ENCODE data around the gene BPIFB1. TPM values are rescaled to one million over a fixed set of nuclear protein-coding genes. Genes with fewer than 3 reads are reported as not detected.

The BPIFB1 gene
- total RNA-seq, 4 donors from 2014 or later, result not detected

DNA sequence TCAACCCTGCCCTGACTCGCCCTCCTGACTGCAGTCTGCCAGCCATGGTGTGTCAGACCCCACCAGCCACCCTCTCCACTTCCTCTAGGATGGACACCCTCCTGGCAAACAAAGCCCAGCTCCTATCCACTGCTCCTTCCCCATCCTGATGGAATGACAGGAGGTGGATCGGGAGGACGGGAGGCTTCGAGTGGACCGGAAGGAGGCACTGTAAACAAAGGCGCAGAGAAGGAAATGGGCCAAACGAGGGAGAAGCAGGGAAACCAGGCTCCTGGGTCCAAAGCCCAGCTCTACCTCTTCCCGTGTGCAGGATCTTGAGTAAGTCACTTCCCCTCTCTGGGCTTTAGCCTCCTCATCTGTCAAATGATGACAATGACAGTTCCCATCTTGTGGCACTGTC lies 40.2 kb downstream of the BPIFB1 start:
- H3K27me3 ChIP-seq, result peaks cover 0 to 81% (median 0%) of the 10 kb centered on the region in 4 donors

DNA sequence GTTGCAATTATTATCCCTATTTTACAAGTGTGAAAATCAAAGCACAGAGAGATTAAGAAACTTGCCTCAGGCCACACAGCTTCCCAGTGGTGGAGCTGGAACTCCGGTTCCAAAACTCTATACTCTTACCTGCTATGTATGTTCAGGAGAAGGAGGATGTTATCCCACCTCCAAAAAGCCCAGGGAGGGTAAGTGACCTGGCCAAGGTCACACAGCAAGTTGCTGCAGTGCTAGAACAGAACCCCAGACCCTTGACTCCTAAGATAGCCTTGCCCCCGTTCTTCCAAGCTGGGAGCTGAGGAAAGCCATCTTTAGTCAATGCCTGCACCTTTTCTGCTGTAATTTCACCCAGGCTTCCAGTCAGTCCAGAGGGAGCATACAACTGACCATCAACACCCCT lies 42.3 kb downstream of the BPIFB1 start:
- Histone ChIP-seq H3K9me3 (no peaks in the 10 kb centered on the region), H3K27ac (replicated peaks in 1 of 4) (no peak overlapping the region), H3K4me1 (no peaks in the 10 kb centered on the region), H3K27me3 (peaks cover 0 to 80% (median 0%) of the 10 kb centered on the region in 4 donors), H3K4me3 (no peak overlapping the region), H3K36me3 (no peaks in the 10 kb centered on the region)
- DNase-seq (ENCODE audit: extremely low spot score), result no peak
- intact Hi-C loops (cut with DNase I), result no loop called here
- no peak for TF ChIP-seq POLR2AphosphoS5 (IDR thresholded peaks at IDR 0.05)
- WGBS, result 89% methylated on average over 2 of the region's 2 CpGs

More for the DNA sequence above, 40.2 kb downstream of the BPIFB1 start:
- 69% methylated on average over 3 of the region's 8 CpGs for WGBS
- TF ChIP-seq POLR2AphosphoS5 (IDR thresholded peaks at IDR 0.05) (no peak), POLR2A (IDR thresholded peaks at IDR 0.05; ENCODE audit: low read depth) (no peak)
- TF ChIP-seq, protein P1, sequence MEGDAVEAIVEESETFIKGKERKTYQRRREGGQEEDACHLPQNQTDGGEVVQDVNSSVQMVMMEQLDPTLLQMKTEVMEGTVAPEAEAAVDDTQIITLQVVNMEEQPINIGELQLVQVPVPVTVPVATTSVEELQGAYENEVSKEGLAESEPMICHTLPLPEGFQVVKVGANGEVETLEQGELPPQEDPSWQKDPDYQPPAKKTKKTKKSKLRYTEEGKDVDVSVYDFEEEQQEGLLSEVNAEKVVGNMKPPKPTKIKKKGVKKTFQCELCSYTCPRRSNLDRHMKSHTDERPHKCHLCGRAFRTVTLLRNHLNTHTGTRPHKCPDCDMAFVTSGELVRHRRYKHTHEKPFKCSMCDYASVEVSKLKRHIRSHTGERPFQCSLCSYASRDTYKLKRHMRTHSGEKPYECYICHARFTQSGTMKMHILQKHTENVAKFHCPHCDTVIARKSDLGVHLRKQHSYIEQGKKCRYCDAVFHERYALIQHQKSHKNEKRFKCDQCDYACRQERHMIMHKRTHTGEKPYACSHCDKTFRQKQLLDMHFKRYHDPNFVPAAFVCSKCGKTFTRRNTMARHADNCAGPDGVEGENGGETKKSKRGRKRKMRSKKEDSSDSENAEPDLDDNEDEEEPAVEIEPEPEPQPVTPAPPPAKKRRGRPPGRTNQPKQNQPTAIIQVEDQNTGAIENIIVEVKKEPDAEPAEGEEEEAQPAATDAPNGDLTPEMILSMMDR (IDR thresholded peaks at IDR 0.05), result no peak
- no peaks in the 10 kb centered on the region for H3K4me1 ChIP-seq
- intact Hi-C loops (cut with DNase I), result no loop called here
- no peak overlapping the region for H3K27ac ChIP-seq (replicated peaks in 1 of 4)
- H3K4me3 ChIP-seq, result no peak overlapping the region
- H3K9me3 ChIP-seq, result no peaks in the 10 kb centered on the region
- H3K36me3 ChIP-seq, result no peaks in the 10 kb centered on the region
- no peak for DNase-seq (ENCODE audit: extremely low spot score)

DNA sequence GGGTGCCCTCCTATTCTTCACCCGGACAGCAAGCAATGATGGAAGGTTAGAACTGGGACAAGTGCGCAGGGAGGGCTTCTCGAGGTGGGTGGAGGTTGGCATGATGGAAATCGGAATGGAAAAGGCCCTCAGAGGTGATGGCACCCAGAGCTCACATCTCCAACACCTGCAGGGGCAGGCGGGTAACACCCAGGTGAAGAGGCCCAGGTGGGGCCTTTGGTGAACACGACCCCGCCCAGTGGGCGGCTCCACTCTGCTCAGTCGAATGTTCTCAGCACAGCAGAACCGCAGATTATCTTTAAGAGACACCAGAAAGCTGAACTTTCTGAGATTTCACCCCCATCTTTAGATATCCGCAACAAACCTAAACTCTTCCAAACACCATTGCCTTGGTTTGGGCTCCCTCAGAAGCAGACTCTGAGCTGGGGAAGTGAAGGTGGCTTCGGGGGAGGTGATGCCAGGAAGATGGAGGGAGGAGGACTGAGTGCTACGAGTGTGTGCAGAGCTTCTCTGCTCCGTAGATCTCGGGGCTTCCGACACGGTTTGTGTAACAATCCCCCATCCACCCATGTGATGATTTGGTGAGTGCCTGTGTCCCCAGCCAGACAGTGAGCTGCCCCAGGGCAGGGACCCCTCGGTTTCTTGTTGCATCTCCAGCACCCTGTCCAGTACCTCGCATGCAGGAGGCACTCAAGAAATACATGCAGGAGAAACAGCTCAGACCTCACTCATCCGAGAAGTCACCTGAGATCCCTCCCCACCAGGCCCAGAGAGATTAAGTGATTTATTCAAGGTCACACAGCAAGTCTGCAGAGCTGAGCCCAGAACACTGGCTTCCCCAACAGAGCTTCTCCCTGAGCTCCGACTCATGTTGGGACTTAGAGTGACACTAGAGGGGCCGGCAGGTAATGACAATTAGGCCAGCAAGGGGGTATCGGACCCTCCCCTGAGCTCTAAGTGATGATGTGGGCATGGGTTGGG lies 45.4 kb downstream of the BPIFB1 start:
- H3K4me1 ChIP-seq, result no peaks in the 10 kb centered on the region
- peaks cover 0 to 64% (median 0%) of the 10 kb centered on the region in 4 donors for H3K27me3 ChIP-seq
- intact Hi-C loops (cut with DNase I), result no loop called here
- no peak overlapping the region for H3K4me3 ChIP-seq
- TF ChIP-seq EP300 (IDR thresholded peaks at IDR 0.05) (no peak), POLR2AphosphoS5 (IDR thresholded peaks at IDR 0.05) (no peak)
- TF ChIP-seq, protein P1 (IDR thresholded peaks at IDR 0.05), result no peak
- no peak overlapping the region for H3K27ac ChIP-seq (replicated peaks in 1 of 4)
- DNase-seq (ENCODE audit: extremely low spot score), result no peak
- WGBS, result 86% methylated on average over 16 of the region's 23 CpGs
- no peaks in the 10 kb centered on the region for H3K9me3 ChIP-seq
- H3K36me3 ChIP-seq, result no peaks in the 10 kb centered on the region

GRCh38 chr20:33332905-33333456 lies 50.0 kb downstream of the BPIFB1 start:
- Histone ChIP-seq H3K27me3 (peaks cover 0 to 30% (median 0%) of the 10 kb centered on the region in 4 donors), H3K36me3 (no peaks in the 10 kb centered on the region), H3K4me1 (no peaks in the 10 kb centered on the region), H3K9me3 (no peaks in the 10 kb centered on the region), H3K27ac (replicated peaks in 1 of 4) (no peak overlapping the region), H3K4me3 (no peak overlapping the region)
- intact Hi-C loops (cut with DNase I), result no loop called here
- WGBS, result 84% methylated on average over 20 of the region's 20 CpGs
- TF ChIP-seq EP300 (IDR thresholded peaks at IDR 0.05), result no peak
- no peak for TF ChIP-seq POLR2A (IDR thresholded peaks at IDR 0.05; ENCODE audit: low read depth)
- TF ChIP-seq, protein P1 (IDR thresholded peaks at IDR 0.05), result no peak
- TF ChIP-seq POLR2AphosphoS5 (IDR thresholded peaks at IDR 0.05), result no peak
- DNase-seq (ENCODE audit: extremely low spot score), result no peak

- Histone ChIP-seq H3K27me3 (peaks cover 0 to 27% (median 0%) of the 10 kb centered on the region in 4 donors), H3K9me3 (no peaks in the 10 kb centered on the region), H3K4me1 (no peaks in the 10 kb centered on the region), H3K4me3 (no peak overlapping the region), H3K27ac (replicated peaks in 1 of 4) (no peak overlapping the region), H3K36me3 (no peaks in the 10 kb centered on the region)
- WGBS, result 91% methylated on average over 7 of the region's 7 CpGs
- intact Hi-C loops (cut with DNase I), result no loop called here
- TF ChIP-seq, protein P1 (IDR thresholded peaks at IDR 0.05), result no peak
- no peak for TF ChIP-seq POLR2A (IDR thresholded peaks at IDR 0.05; ENCODE audit: low read depth)
- TF ChIP-seq EP300 (IDR thresholded peaks at IDR 0.05), result no peak
- TF ChIP-seq POLR2AphosphoS5 (IDR thresholded peaks at IDR 0.05), result no peak
- no peak for DNase-seq (ENCODE audit: extremely low spot score)
Observed at GRCh38 chr20:33333616-33334015, 50.6 kb downstream of the BPIFB1 start.

All from esophagus muscularis mucosa (tissue), 4 donors.